H1 (cell line): ENCODE results near the gene PTPRD.

Experiments used
- EZH2 ChIP-seq: fragments of 200-600 bp; sonication (generic); IDR thresholded peaks from 2 replicates; pipeline ENCODE4 v1.7.1; 2012; ENCODE audit warnings: low read depth, mild to moderate bottlenecking, moderate library complexity, low read length, inconsistent platforms; ENCODE audit not compliant: severe bottlenecking
- GTF2F1 ChIP-seq: IDR thresholded peaks from 2 replicates; pipeline ENCODE4 v1.6.1; 2012; ENCODE audit warnings: low read depth, low read length, improper control_type of control experiment, borderline replicate concordance
- MAFK ChIP-seq: IDR thresholded peaks from 2 replicates; pipeline ENCODE4 v1.6.1; 2012; ENCODE audit warnings: low read depth, mild to moderate bottlenecking, improper control_type of control experiment, low read length
- PHF8 ChIP-seq: fragments of 200-600 bp; sonication (generic); conservative IDR thresholded peaks from 2 replicates; pipeline ENCODE4 v1.7.1; 2012; ENCODE audit warnings: low read depth, mild to moderate bottlenecking, inconsistent platforms, low read length, moderate library complexity
- POLR2A ChIP-seq, 2 experiments: IDR thresholded peaks; 1 replicate in 1 of 2; 2 replicates in 1 of 2; pipeline ENCODE4 v1.6.1; 2011; ENCODE audit warnings: low read depth in 2 of 2, low read length in 2 of 2, mild to moderate bottlenecking in 2 of 2; ENCODE audit errors: control extremely low read depth in 1 of 2
- POLR2AphosphoS5 ChIP-seq: IDR thresholded peaks from 2 replicates; pipeline ENCODE4 v1.6.1; 2011; ENCODE audit warnings: low read depth, low read length
- RFX5 ChIP-seq: IDR thresholded peaks from 2 replicates; pipeline ENCODE4 v1.6.1; 2011; ENCODE audit warnings: low read depth, low read length, improper control_type of control experiment, borderline replicate concordance
- SIRT6 ChIP-seq: IDR thresholded peaks from one replicate; pipeline ENCODE4 v1.7.1; 2012; ENCODE audit warnings: low read length, inconsistent platforms
- SIX5 ChIP-seq: IDR thresholded peaks from 2 replicates; pipeline ENCODE4 v1.6.1; 2011; ENCODE audit warnings: mild to moderate bottlenecking, low read depth, low read length
- SUZ12 ChIP-seq: fragments of 200-600 bp; sonication (generic); IDR thresholded peaks from 2 replicates; pipeline ENCODE4 v1.6.1; 2012; ENCODE audit warnings: mild to moderate bottlenecking, inconsistent platforms, low read length, moderate library complexity, mixed read lengths
- TF ChIP-seq, protein P1 (sequence below), 3 experiments: IDR thresholded peaks; 1 replicate in 2 of 3; 2 replicates in 1 of 3; pipeline versions ENCODE4 v1.5.1 to v1.6.1; 2011; ENCODE audit warnings: low read length in 3 of 3, mild to moderate bottlenecking in 3 of 3, inconsistent platforms in 2 of 3, low read depth in 1 of 3, moderate library complexity in 1 of 3; ENCODE audit not compliant: insufficient read depth in 1 of 3; ENCODE audit errors: control extremely low read depth in 1 of 3
- TF ChIP-seq, protein P2 (sequence below): IDR thresholded peaks from 2 replicates; pipeline ENCODE4 v1.6.1; 2011; ENCODE audit warnings: low read depth, mild to moderate bottlenecking, low read length; ENCODE audit not compliant: insufficient read depth
- TF ChIP-seq, protein P3 (sequence below): IDR thresholded peaks from 2 replicates; pipeline ENCODE4 v1.6.1; 2012; ENCODE audit warnings: inconsistent platforms
- TF ChIP-seq, protein P4 (sequence below): IDR thresholded peaks from 2 replicates; pipeline ENCODE4 v1.6.1; 2011; ENCODE audit warnings: low read length, improper control_type of control experiment

DNA sequence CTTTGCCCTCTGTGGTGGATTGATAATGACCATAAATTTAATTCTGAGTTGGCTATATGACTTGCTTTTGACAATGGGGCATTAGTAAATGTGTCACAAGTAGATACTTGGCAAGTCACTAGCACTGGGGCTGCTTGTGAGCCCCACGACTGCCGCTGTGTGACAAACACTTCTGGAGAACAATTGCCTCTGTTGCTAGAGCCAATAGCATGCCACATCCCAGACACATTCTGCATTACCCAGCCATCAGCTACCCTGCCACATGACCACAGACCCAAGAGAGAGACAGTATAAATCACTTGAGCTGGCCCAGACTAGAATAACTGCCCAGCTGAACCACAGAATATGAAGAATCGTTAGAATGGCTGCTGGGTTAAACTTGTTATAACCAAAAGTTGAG lies 2060.1 kb downstream of the PTPRD start:
- TF ChIP-seq, protein P1, sequence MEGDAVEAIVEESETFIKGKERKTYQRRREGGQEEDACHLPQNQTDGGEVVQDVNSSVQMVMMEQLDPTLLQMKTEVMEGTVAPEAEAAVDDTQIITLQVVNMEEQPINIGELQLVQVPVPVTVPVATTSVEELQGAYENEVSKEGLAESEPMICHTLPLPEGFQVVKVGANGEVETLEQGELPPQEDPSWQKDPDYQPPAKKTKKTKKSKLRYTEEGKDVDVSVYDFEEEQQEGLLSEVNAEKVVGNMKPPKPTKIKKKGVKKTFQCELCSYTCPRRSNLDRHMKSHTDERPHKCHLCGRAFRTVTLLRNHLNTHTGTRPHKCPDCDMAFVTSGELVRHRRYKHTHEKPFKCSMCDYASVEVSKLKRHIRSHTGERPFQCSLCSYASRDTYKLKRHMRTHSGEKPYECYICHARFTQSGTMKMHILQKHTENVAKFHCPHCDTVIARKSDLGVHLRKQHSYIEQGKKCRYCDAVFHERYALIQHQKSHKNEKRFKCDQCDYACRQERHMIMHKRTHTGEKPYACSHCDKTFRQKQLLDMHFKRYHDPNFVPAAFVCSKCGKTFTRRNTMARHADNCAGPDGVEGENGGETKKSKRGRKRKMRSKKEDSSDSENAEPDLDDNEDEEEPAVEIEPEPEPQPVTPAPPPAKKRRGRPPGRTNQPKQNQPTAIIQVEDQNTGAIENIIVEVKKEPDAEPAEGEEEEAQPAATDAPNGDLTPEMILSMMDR (IDR thresholded peaks at IDR 0.05; ENCODE audit: control extremely low read depth in 1 of 3, insufficient read depth in 1 of 3, low read depth in 1 of 3, low read length in 3 of 3), result no peak
- TF ChIP-seq PHF8, result no peak
- no peak for TF ChIP-seq POLR2AphosphoS5
- TF ChIP-seq EZH2, result no peak
- no peak for TF ChIP-seq SIX5
- no peak for TF ChIP-seq GTF2F1
- TF ChIP-seq, protein P2, sequence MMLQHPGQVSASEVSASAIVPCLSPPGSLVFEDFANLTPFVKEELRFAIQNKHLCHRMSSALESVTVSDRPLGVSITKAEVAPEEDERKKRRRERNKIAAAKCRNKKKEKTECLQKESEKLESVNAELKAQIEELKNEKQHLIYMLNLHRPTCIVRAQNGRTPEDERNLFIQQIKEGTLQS, result no peak
- TF ChIP-seq POLR2A (IDR thresholded peaks at IDR 0.05; ENCODE audit: control extremely low read depth in 1 of 2, low read depth in 2 of 2, low read length in 2 of 2), result no peak
- no peak for TF ChIP-seq MAFK
- TF ChIP-seq SIRT6, result no peak
- TF ChIP-seq SUZ12, result no peak
- TF ChIP-seq, protein P3, sequence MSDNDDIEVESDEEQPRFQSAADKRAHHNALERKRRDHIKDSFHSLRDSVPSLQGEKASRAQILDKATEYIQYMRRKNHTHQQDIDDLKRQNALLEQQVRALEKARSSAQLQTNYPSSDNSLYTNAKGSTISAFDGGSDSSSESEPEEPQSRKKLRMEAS, result no peak
- no peak for TF ChIP-seq RFX5
- TF ChIP-seq, protein P4, sequence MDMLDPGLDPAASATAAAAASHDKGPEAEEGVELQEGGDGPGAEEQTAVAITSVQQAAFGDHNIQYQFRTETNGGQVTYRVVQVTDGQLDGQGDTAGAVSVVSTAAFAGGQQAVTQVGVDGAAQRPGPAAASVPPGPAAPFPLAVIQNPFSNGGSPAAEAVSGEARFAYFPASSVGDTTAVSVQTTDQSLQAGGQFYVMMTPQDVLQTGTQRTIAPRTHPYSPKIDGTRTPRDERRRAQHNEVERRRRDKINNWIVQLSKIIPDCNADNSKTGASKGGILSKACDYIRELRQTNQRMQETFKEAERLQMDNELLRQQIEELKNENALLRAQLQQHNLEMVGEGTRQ, result no peak
